ENCODE results near the gene EFHD1. TPM values are rescaled to one million over a fixed set of nuclear protein-coding genes. Genes with fewer than 3 reads are reported as not detected.

Gene EFHD1
- total and polyA plus RNA-seq, 2 experiments from 2014 or later, result 3.4 to 6.4 TPM

DNA sequence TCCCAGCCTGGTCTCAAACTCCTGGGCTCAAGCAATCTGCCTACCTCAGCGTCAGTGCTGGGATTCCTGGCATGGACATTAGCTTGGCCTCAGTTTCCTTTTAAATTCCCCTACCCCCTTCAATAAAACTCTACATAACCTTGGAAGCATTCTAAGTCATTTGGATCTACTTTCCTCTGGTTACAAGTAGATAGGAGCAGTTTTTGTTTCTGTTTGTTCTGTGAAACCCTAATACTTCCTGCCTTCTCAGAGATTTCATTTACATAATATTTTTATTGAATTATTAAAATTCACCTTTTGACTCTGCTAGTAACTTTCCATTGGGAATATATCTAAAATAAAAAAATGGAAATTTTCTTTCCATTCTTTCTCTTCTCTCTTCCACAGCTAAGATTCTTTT lies 89.6 kb downstream of the EFHD1 start:
- H2AFZ ChIP-seq, result no peak overlapping the region
- H3K27me3 ChIP-seq (ENCODE audit: insufficient read depth), result no peaks in the 10 kb centered on the region
- H4K20me1 ChIP-seq (replicated peaks; ENCODE audit: insufficient read depth), result peaks cover 64% of the 10 kb centered on the region
- H3K4me1 ChIP-seq (ENCODE audit: insufficient read depth), result no peaks in the 10 kb centered on the region
- no peak overlapping the region for H3K27ac Mint-ChIP-seq
- ATAC-seq (no peak), DNase-seq (ENCODE audit: low spot score) (no peak)
- no peak overlapping the region for H3K4me3 ChIP-seq
- H3K4me2 ChIP-seq, result no peak overlapping the region
- H3K36me3 ChIP-seq (ENCODE audit: insufficient read depth), result 0 out of 2 replicates have a peak, but pooled peaks cover 3% of the 10 kb centered on the region
- H3K9me2 ChIP-seq (ENCODE audit: insufficient read depth), result no peaks in the 10 kb centered on the region
- H3K4me3 Mint-ChIP-seq, result no peak overlapping the region
- H3K27me3 Mint-ChIP-seq (ENCODE audit: insufficient read depth, low read depth, poor library complexity), result peaks cover 2% of the 10 kb centered on the region
- H3K4me1 Mint-ChIP-seq, result peaks cover 3% of the 10 kb centered on the region; the same call in 1 of the 3 replicates
- no peaks in the 10 kb centered on the region for H3F3A ChIP-seq (replicated peaks; ENCODE audit: low read depth)
- no peak for TF ChIP-seq NANOG (IDR thresholded peaks at IDR 0.05; ENCODE audit: borderline replicate concordance)
- TF ChIP-seq, protein P1, sequence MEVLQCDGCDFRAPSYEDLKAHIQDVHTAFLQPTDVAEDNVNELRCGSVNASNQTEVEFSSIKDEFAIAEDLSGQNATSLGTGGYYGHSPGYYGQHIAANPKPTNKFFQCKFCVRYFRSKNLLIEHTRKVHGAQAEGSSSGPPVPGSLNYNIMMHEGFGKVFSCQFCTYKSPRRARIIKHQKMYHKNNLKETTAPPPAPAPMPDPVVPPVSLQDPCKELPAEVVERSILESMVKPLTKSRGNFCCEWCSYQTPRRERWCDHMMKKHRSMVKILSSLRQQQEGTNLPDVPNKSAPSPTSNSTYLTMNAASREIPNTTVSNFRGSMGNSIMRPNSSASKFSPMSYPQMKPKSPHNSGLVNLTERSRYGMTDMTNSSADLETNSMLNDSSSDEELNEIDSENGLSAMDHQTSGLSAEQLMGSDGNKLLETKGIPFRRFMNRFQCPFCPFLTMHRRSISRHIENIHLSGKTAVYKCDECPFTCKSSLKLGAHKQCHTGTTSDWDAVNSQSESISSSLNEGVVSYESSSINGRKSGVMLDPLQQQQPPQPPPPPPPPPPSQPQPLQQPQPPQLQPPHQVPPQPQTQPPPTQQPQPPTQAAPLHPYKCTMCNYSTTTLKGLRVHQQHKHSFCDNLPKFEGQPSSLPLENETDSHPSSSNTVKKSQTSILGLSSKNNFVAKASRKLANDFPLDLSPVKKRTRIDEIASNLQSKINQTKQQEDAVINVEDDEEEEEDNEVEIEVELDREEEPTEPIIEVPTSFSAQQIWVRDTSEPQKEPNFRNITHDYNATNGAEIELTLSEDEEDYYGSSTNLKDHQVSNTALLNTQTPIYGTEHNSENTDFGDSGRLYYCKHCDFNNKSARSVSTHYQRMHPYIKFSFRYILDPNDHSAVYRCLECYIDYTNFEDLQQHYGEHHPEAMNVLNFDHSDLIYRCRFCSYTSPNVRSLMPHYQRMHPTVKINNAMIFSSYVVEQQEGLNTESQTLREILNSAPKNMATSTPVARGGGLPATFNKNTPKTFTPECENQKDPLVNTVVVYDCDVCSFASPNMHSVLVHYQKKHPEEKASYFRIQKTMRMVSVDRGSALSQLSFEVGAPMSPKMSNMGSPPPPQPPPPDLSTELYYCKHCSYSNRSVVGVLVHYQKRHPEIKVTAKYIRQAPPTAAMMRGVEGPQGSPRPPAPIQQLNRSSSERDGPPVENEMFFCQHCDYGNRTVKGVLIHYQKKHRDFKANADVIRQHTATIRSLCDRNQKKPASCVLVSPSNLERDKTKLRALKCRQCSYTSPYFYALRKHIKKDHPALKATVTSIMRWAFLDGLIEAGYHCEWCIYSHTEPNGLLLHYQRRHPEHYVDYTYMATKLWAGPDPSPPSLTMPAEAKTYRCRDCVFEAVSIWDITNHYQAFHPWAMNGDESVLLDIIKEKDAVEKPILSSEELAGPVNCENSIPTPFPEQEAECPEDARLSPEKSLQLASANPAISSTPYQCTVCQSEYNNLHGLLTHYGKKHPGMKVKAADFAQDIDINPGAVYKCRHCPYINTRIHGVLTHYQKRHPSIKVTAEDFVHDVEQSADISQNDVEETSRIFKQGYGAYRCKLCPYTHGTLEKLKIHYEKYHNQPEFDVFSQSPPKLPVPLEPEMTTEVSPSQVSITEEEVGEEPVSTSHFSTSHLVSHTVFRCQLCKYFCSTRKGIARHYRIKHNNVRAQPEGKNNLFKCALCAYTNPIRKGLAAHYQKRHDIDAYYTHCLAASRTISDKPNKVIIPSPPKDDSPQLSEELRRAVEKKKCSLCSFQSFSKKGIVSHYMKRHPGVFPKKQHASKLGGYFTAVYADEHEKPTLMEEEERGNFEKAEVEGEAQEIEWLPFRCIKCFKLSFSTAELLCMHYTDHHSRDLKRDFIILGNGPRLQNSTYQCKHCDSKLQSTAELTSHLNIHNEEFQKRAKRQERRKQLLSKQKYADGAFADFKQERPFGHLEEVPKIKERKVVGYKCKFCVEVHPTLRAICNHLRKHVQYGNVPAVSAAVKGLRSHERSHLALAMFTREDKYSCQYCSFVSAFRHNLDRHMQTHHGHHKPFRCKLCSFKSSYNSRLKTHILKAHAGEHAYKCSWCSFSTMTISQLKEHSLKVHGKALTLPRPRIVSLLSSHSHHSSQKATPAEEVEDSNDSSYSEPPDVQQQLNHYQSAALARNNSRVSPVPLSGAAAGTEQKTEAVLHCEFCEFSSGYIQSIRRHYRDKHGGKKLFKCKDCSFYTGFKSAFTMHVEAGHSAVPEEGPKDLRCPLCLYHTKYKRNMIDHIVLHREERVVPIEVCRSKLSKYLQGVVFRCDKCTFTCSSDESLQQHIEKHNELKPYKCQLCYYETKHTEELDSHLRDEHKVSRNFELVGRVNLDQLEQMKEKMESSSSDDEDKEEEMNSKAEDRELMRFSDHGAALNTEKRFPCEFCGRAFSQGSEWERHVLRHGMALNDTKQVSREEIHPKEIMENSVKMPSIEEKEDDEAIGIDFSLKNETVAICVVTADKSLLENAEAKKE (CRISPR knock-in tag; IDR thresholded peaks at IDR 0.05), result no peak
- TF ChIP-seq STAT1 (IDR thresholded peaks at IDR 0.05; ENCODE audit: unreplicated experiment), result no peak
- TF ChIP-seq, protein P2, sequence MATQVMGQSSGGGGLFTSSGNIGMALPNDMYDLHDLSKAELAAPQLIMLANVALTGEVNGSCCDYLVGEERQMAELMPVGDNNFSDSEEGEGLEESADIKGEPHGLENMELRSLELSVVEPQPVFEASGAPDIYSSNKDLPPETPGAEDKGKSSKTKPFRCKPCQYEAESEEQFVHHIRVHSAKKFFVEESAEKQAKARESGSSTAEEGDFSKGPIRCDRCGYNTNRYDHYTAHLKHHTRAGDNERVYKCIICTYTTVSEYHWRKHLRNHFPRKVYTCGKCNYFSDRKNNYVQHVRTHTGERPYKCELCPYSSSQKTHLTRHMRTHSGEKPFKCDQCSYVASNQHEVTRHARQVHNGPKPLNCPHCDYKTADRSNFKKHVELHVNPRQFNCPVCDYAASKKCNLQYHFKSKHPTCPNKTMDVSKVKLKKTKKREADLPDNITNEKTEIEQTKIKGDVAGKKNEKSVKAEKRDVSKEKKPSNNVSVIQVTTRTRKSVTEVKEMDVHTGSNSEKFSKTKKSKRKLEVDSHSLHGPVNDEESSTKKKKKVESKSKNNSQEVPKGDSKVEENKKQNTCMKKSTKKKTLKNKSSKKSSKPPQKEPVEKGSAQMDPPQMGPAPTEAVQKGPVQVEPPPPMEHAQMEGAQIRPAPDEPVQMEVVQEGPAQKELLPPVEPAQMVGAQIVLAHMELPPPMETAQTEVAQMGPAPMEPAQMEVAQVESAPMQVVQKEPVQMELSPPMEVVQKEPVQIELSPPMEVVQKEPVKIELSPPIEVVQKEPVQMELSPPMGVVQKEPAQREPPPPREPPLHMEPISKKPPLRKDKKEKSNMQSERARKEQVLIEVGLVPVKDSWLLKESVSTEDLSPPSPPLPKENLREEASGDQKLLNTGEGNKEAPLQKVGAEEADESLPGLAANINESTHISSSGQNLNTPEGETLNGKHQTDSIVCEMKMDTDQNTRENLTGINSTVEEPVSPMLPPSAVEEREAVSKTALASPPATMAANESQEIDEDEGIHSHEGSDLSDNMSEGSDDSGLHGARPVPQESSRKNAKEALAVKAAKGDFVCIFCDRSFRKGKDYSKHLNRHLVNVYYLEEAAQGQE (IDR thresholded peaks at IDR 0.05; ENCODE audit: unreplicated experiment), result no peak
- no peak for TF ChIP-seq ZNF114 (CRISPR knock-in tag; IDR thresholded peaks at IDR 0.05)
- no peak for TF ChIP-seq JUNB (IDR thresholded peaks at IDR 0.05; ENCODE audit: unreplicated experiment)
- TF ChIP-seq ZNF331 (CRISPR knock-in tag; IDR thresholded peaks at IDR 0.05; ENCODE audit: low read depth), result no peak
- TF ChIP-seq EZH2 (IDR thresholded peaks at IDR 0.05; ENCODE audit: low read depth, unreplicated experiment), result no peak
- no peak for TF ChIP-seq CREB1 (CRISPR knock-in tag; IDR thresholded peaks at IDR 0.05; ENCODE audit: low read depth)
- TF ChIP-seq, protein P3, sequence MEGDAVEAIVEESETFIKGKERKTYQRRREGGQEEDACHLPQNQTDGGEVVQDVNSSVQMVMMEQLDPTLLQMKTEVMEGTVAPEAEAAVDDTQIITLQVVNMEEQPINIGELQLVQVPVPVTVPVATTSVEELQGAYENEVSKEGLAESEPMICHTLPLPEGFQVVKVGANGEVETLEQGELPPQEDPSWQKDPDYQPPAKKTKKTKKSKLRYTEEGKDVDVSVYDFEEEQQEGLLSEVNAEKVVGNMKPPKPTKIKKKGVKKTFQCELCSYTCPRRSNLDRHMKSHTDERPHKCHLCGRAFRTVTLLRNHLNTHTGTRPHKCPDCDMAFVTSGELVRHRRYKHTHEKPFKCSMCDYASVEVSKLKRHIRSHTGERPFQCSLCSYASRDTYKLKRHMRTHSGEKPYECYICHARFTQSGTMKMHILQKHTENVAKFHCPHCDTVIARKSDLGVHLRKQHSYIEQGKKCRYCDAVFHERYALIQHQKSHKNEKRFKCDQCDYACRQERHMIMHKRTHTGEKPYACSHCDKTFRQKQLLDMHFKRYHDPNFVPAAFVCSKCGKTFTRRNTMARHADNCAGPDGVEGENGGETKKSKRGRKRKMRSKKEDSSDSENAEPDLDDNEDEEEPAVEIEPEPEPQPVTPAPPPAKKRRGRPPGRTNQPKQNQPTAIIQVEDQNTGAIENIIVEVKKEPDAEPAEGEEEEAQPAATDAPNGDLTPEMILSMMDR (conservative IDR thresholded peaks at IDR 0.05; ENCODE audit: low read depth in 2 of 2), result no peak
- TF ChIP-seq, protein P4, sequence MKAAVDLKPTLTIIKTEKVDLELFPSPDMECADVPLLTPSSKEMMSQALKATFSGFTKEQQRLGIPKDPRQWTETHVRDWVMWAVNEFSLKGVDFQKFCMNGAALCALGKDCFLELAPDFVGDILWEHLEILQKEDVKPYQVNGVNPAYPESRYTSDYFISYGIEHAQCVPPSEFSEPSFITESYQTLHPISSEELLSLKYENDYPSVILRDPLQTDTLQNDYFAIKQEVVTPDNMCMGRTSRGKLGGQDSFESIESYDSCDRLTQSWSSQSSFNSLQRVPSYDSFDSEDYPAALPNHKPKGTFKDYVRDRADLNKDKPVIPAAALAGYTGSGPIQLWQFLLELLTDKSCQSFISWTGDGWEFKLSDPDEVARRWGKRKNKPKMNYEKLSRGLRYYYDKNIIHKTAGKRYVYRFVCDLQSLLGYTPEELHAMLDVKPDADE (IDR thresholded peaks at IDR 0.05), result no peak
- no peak for TF ChIP-seq POLR2AphosphoS5 (IDR thresholded peaks at IDR 0.05; ENCODE audit: low read depth)
- TF ChIP-seq EZH2phosphoT487 (IDR thresholded peaks at IDR 0.05; ENCODE audit: unreplicated experiment), result no peak
- H3K36me3 Mint-ChIP-seq (ENCODE audit: low read depth), result peaks cover 29% of the 10 kb centered on the region; the same call in 2 of the 3 replicates
- H3K79me2 ChIP-seq (replicated peaks; ENCODE audit: insufficient read depth), result peaks cover 96% of the 10 kb centered on the region
- H3K27ac ChIP-seq (ENCODE audit: low read depth), result no peak overlapping the region
- H3K9me3 Mint-ChIP-seq, result no peaks in the 10 kb centered on the region

Measured in GM23338 (cell line).